A549 (cell line): ENCODE results near the gene EXOSC2. TPM values are rescaled to one million over a fixed set of nuclear protein-coding genes. Genes with fewer than 3 reads are reported as not detected.

Experiments used
- ATAC-seq, 2 experiments: fragments of 200-7000 bp in 1 of 2; fragments of >200 bp in 1 of 2; cut with Nextera tagmentation in 1 of 2; cut with Tn5 transposase in 1 of 2; 3 replicates each; pipeline versions ENCODE4 v1.8.0 to v1.9.1; 2018 to 2020; ENCODE audit warnings: mild to moderate bottlenecking in 1 of 2, moderate library complexity in 1 of 2
- CTCF ChIA-PET: fragments of 300-600 bp; sonication (Branson Sonifier 250); formaldehyde crosslinking; extraction: SDS; loops from one replicate; lab custom pipeline; 2021; ENCODE audit warnings: antibody characterized with exemption, inconsistent platforms; lab: Yijun Ruan, JAX
- POLR2A ChIA-PET: fragments of 350-600 bp; formaldehyde crosslinking; extraction: SDS; loops from one replicate; lab custom pipeline; 2021; ENCODE audit warnings: antibody characterized with exemption, inconsistent platforms; lab: Yijun Ruan, JAX
- DNase-seq, 2 experiments: peaks; one replicate each; pipeline versions ENCODE4 v3.0.0 to v3.0.0-alpha.2; 2011 to 2016; ENCODE audit warnings: low read depth in 1 of 2, low spot score in 1 of 2
- FAIRE-seq: peaks from 2 replicates; lab custom pipeline; 2011; peaks lifted over from hg19 to GRCh38; lab: Jason Lieb, UNC
- H3K27ac ChIP-seq, 2 experiments: fragments of >200 bp; sonication (Bioruptor Twin); formaldehyde crosslinking; 3 replicates each; pipeline ENCODE4 v1.5.1; 2016 to 2017
- H3K4me1 ChIP-seq: fragments of >200 bp; sonication (Bioruptor Twin); formaldehyde crosslinking; 3 replicates; pipeline ENCODE4 v1.6.1; 2016
- H3K4me2 ChIP-seq: fragments of >200 bp; sonication (Bioruptor Twin); formaldehyde crosslinking; 3 replicates; pipeline ENCODE4 v1.6.1; 2016
- H3K4me3 ChIP-seq: fragments of >200 bp; sonication (Bioruptor Twin); formaldehyde crosslinking; 3 replicates; pipeline ENCODE4 v1.5.1; 2016
- H3K9me3 ChIP-seq: fragments of >200 bp; sonication (Bioruptor Twin); formaldehyde crosslinking; 3 replicates; pipeline ENCODE4 v1.6.1; 2016
- CBX8 ChIP-seq: fragments of 200-600 bp; sonication (generic); IDR thresholded peaks from 2 replicates; pipeline ENCODE4 v1.6.1; 2016
- CTCF ChIP-seq: fragments of >200 bp; sonication (Bioruptor Twin); formaldehyde crosslinking; IDR thresholded peaks from 3 replicates; pipeline ENCODE4 v1.5.1; 2016
- EHF ChIP-seq: fragments of 250-450 bp; sonication (Bioruptor Pico); IDR thresholded peaks from 2 replicates; pipeline ENCODE4 v1.5.0; 2020; ENCODE audit warnings: mild to moderate bottlenecking
- EHMT2 ChIP-seq: fragments of 200-600 bp; sonication (generic); IDR thresholded peaks from 2 replicates; pipeline ENCODE4 v1.6.1; 2016; ENCODE audit warnings: antibody characterized with exemption, low read depth, mild to moderate bottlenecking, moderate library complexity
- ELK1 ChIP-seq: fragments of 150-350 bp; IDR thresholded peaks from 2 replicates; pipeline ENCODE4 v1.6.1; 2014; ENCODE audit warnings: low read depth, mild to moderate bottlenecking, low read length
- HOXB13 ChIP-seq: fragments of 250-450 bp; sonication (Bioruptor Pico); IDR thresholded peaks from 2 replicates; pipeline ENCODE4 v1.5.0; 2020; ENCODE audit warnings: low read depth, mild to moderate bottlenecking, moderate library complexity
- HOXB5 ChIP-seq: fragments of 250-450 bp; sonication (Bioruptor Pico); IDR thresholded peaks from 2 replicates; pipeline ENCODE4 v1.5.0; 2020; ENCODE audit warnings: mild to moderate bottlenecking, moderate library complexity
- JUN ChIP-seq, 2 experiments: fragments of >200 bp; sonication (Bioruptor Twin); formaldehyde crosslinking; IDR thresholded peaks; 2 replicates in 1 of 2; 3 replicates in 1 of 2; pipeline ENCODE4 v1.6.1; 2016 to 2017
- KDM1A ChIP-seq: fragments of 200-600 bp; sonication (generic); IDR thresholded peaks from 2 replicates; pipeline ENCODE4 v1.6.1; 2016; ENCODE audit warnings: low read depth, mild to moderate bottlenecking
- KDM5A ChIP-seq: fragments of 200-600 bp; sonication (generic); IDR thresholded peaks from 2 replicates; pipeline ENCODE4 v1.6.1; 2016; ENCODE audit warnings: antibody characterized with exemption, mild to moderate bottlenecking
- MAZ ChIP-seq: fragments of 150-350 bp; IDR thresholded peaks from 2 replicates; pipeline ENCODE4 v1.6.1; 2014; ENCODE audit warnings: antibody characterized with exemption, low read depth, low read length, borderline replicate concordance
- MYC ChIP-seq: IDR thresholded peaks from 2 replicates; pipeline ENCODE4 v1.6.1; 2012; ENCODE audit warnings: mild to moderate bottlenecking, inconsistent platforms, low read length, improper control_type of control experiment, borderline replicate concordance
- RAD21 ChIP-seq, 2 experiments: fragments of >200 bp in 1 of 2; sonication (Bioruptor Twin) in 1 of 2; formaldehyde crosslinking in 1 of 2; IDR thresholded peaks in 1 of 2; conservative IDR thresholded peaks in 1 of 2; 2 replicates in 1 of 2; 3 replicates in 1 of 2; pipeline ENCODE4 v1.6.1; 2012 to 2018; ENCODE audit warnings: inconsistent platforms in 1 of 2
- RCOR1 ChIP-seq: fragments of 150-350 bp; IDR thresholded peaks from 2 replicates; pipeline ENCODE4 v1.6.1; 2014; ENCODE audit warnings: antibody characterized with exemption, low read length, low read depth
- REST ChIP-seq: fragments of 200-600 bp; sonication (generic); IDR thresholded peaks from 2 replicates; pipeline ENCODE4 v1.6.1; 2016; ENCODE audit warnings: antibody characterized with exemption, mild to moderate bottlenecking, moderate library complexity
- RFX5 ChIP-seq: fragments of 450-650 bp; IDR thresholded peaks from 2 replicates; pipeline ENCODE4 v1.7.1; 2014; ENCODE audit warnings: antibody characterized with exemption, mild to moderate bottlenecking, moderate library complexity
- SMC3 ChIP-seq: fragments of >200 bp; sonication (Bioruptor Twin); formaldehyde crosslinking; IDR thresholded peaks from 3 replicates; pipeline ENCODE4 v1.6.1; 2018; ENCODE audit warnings: inconsistent platforms
- WGBS: methylation state at CpG from one replicate; pipeline ENCODE4 v1.1.6; 2017; ENCODE audit errors: missing lambda C conversion rate; 5-methylcytosine and 5-hydroxymethylcytosine counted together
- polyA plus RNA-seq, 4 experiments: library from polyadenylated mRNA; depleted of rRNA in 3 of 4; stranded (reverse); fragments of >200 nt; fragmentation: RNase III in 1 of 4; extraction: RNeasy Plus Mini Kit Qiagen cat#74134 plus additional on column Dnase treatment in 1 of 4; gene quantifications; 2 replicates in 3 of 4; 3 replicates in 1 of 4; pipeline ENCODE4 v1.2.3, GENCODE V29; 2011 to 2017

Gene EXOSC2
- polyA plus RNA-seq, 2 of the 4 experiments (the other 2 are of a cell fraction) = 96.8 to 101 TPM

GRCh38 chr9:130707225-130707976 lies 13.8 kb downstream of the EXOSC2 start:
- Histone ChIP-seq H3K4me3 (no peak overlapping the region), H3K27ac (no peak overlapping the region), H3K9me3 (no peaks in the 10 kb centered on the region), H3K4me2 (no peak overlapping the region), H3K4me1 (peaks cover 11% of the 10 kb centered on the region; the same call in 1 of the 3 replicates)
- POLR2A ChIA-PET = interaction anchor here (0.9 kb wide), 1 partner anchor 17 kb away, joined by 3 read pairs; no protein-coding TSS in a partner anchor
- peak; percentile 33 to 68 for DNase-seq
- peak; percentile 80 to 85 for ATAC-seq
- FAIRE-seq = no peak
- 40% methylated on average over 9 of the region's 9 CpGs for WGBS
- TF ChIP-seq KDM1A (no peak), CTCF (peak; percentile 95), SMC3 (peak; percentile 74), EHF (CRISPR knock-in tag) (no peak), RAD21 (conservative IDR thresholded peaks at IDR 0.05 in 1 of 2, IDR thresholded peaks at IDR 0.05 in 1 of 2) (peak; percentile 76)
- CTCF ChIA-PET = interaction anchor here (0.5 to 10.8 kb wide), 62 partner anchors 8 to 1696 kb away, joined by 3 to 176 read pairs (median 4); partner anchors contain the start of genes ABL1 and EXOSC2

- ChIA-PET POLR2A (no interaction called here), CTCF (interaction anchor here (0.6 to 10.8 kb wide), 8 partner anchors 10 to 223 kb away, joined by 3 to 176 read pairs (median 24); partner anchors contain the start of gene EXOSC2)
- 91% methylated on average over 8 of the region's 8 CpGs for WGBS
- Histone ChIP-seq H3K4me3 (no peak overlapping the region), H3K27ac (no peak overlapping the region), H3K4me1 (peaks cover 32% of the 10 kb centered on the region; the same call in 2 of the 3 replicates), H3K4me2 (no peak overlapping the region), H3K9me3 (no peaks in the 10 kb centered on the region)
- TF ChIP-seq KDM1A = no peak
- TF ChIP-seq ELK1 = no peak
- TF ChIP-seq HOXB13 (CRISPR knock-in tag) = no peak
- no peak for TF ChIP-seq RCOR1
- no peak for TF ChIP-seq KDM5A
- no peak for TF ChIP-seq MAZ
- TF ChIP-seq EHMT2 = no peak
- TF ChIP-seq RFX5 = no peak
- no peak for TF ChIP-seq CBX8
- no peak for TF ChIP-seq SMC3
- TF ChIP-seq MYC = no peak
- no peak for TF ChIP-seq JUN (IDR thresholded peaks at IDR 0.05)
- TF ChIP-seq HOXB5 = no peak
- TF ChIP-seq REST = no peak
- no peak for FAIRE-seq
- DNase-seq = no peak
- ATAC-seq = no peak
Measured at GRCh38 chr9:130710822-130711352, 17.3 kb downstream of the EXOSC2 start.
